ENCODE data around the gene COL20A1. TPM values are rescaled to one million over a fixed set of nuclear protein-coding genes. Genes with fewer than 3 reads are reported as not detected.

The COL20A1 gene
- total RNA-seq, 2 donors from 2014 or later, result not detected

GRCh38 chr20:63314015-63314471 lies 21.1 kb downstream of the COL20A1 start:
- intact Hi-C loops (cut with DNase I, micrococcal nuclease), result loop anchor here in 1 of 2 donors (5.0 kb wide), 1 partner anchor 68 kb away; no protein-coding TSS in a partner anchor
- ATAC-seq, result no peak
- DNase-seq, result no peak

- DNase-seq (no peak), ATAC-seq (no peak)
- intact Hi-C loops (cut with DNase I, micrococcal nuclease), result loop anchor here in 1 of 2 donors (5.0 kb wide), 1 partner anchor 68 kb away; no protein-coding TSS in a partner anchor
These were observed 21.7 kb downstream of the COL20A1 start for GRCh38 chr20:63314566-63315239.

GRCh38 chr20:63315240-63315689 lies 22.3 kb downstream of the COL20A1 start:
- intact Hi-C loops (cut with DNase I, micrococcal nuclease), result no loop called here
- ATAC-seq, result no peak
- no peak for DNase-seq

- intact Hi-C loops (cut with DNase I, micrococcal nuclease), result no loop called here
- no peak for ATAC-seq
- no peak for DNase-seq
These were observed 22.9 kb downstream of the COL20A1 start for GRCh38 chr20:63315731-63316491.

- no peak for ATAC-seq
- intact Hi-C loops (cut with DNase I, micrococcal nuclease), result no loop called here
- no peak for DNase-seq
These were observed 23.5 kb downstream of the COL20A1 start for GRCh38 chr20:63316502-63316921.

- DNase-seq (no peak), ATAC-seq (no peak)
These were observed 24.1 kb downstream of the COL20A1 start for GRCh38 chr20:63317061-63317460.

GRCh38 chr20:63317601-63318291 lies 24.8 kb downstream of the COL20A1 start:
- intact Hi-C loops (cut with DNase I, micrococcal nuclease), result no loop called here
- no peak for DNase-seq
- ATAC-seq, result no peak

More at GRCh38 chr20:63317061-63317460, 24.1 kb downstream of the COL20A1 start:
- intact Hi-C loops (cut with DNase I, micrococcal nuclease), result no loop called here

- DNase-seq, result no peak
- no peak for ATAC-seq
- intact Hi-C loops (cut with DNase I, micrococcal nuclease), result no loop called here
These were observed 25.6 kb downstream of the COL20A1 start for GRCh38 chr20:63318391-63319163.

GRCh38 chr20:63319164-63320040 lies 26.4 kb downstream of the COL20A1 start:
- ATAC-seq, result no peak
- intact Hi-C loops (cut with DNase I, micrococcal nuclease), result no loop called here
- no peak for DNase-seq

- ATAC-seq, result no peak
- no peak for DNase-seq
- intact Hi-C loops (cut with DNase I, micrococcal nuclease), result no loop called here
These were observed 27.1 kb downstream of the COL20A1 start for GRCh38 chr20:63320041-63320511.

- DNase-seq, result no peak
- intact Hi-C loops (cut with DNase I, micrococcal nuclease), result no loop called here
These were observed 27.7 kb downstream of the COL20A1 start for GRCh38 chr20:63320616-63321147.

GRCh38 chr20:63321148-63321831 lies 28.3 kb downstream of the COL20A1 start:
- DNase-seq (no peak), ATAC-seq (no peak)
- intact Hi-C loops (cut with DNase I, micrococcal nuclease), result no loop called here

More at GRCh38 chr20:63320616-63321147, 27.7 kb downstream of the COL20A1 start:
- no peak for ATAC-seq

- ATAC-seq (no peak), DNase-seq (no peak)
- intact Hi-C loops (cut with DNase I, micrococcal nuclease), result no loop called here
These were observed 29.4 kb downstream of the COL20A1 start for GRCh38 chr20:63322146-63322932.

- ATAC-seq (no peak), DNase-seq (no peak)
- intact Hi-C loops (cut with DNase I, micrococcal nuclease), result no loop called here
These were observed 29.9 kb downstream of the COL20A1 start for GRCh38 chr20:63322933-63323273.

- intact Hi-C loops (cut with DNase I, micrococcal nuclease), result no loop called here
- ATAC-seq (no peak), DNase-seq (no peak)
These were observed 30.5 kb downstream of the COL20A1 start for GRCh38 chr20:63323357-63323981.

GRCh38 chr20:63325021-63325471 lies 32.1 kb downstream of the COL20A1 start:
- ATAC-seq (no peak), DNase-seq (no peak)
- intact Hi-C loops (cut with DNase I, micrococcal nuclease), result no loop called here
